A673 (cell line): Measurements from ENCODE around the gene PDE4B.

Experiments
- CTCF ChIP-seq: fragments of 300-800, 200-600 bp; sonication (generic); conservative IDR thresholded peaks from 2 replicates; pipeline ENCODE4 v1.5.1; 2017; ENCODE audit warnings: low read depth, mild to moderate bottlenecking, antibody characterized with exemption, low read length, moderate library complexity, mixed read lengths
- EZH2 ChIP-seq: fragments of 200-600 bp; sonication (generic); IDR thresholded peaks from 2 replicates; pipeline ENCODE4 v1.6.1; 2017; ENCODE audit warnings: borderline replicate concordance, low read depth, mild to moderate bottlenecking, mixed read lengths, antibody characterized with exemption, low read length; ENCODE audit not compliant: poor library complexity, severe bottlenecking

- TF ChIP-seq CTCF (no peak), EZH2 (no peak)
These were observed 538.0 kb downstream of the PDE4B start for GRCh38 chr1:66330722-66331141.
